Liver (tissue), 9 donors: ENCODE measurements around the gene SPATA17. TPM values are rescaled to one million over a fixed set of nuclear protein-coding genes. Genes with fewer than 3 reads are reported as not detected.

Source experiments
- DNase-seq: peaks from one replicate; pipeline ENCODE4 v3.0.0-alpha.2; 2017; ENCODE audit warnings: low spot score
- H3K27ac ChIP-seq, 2 donors: one replicate each; pipeline ENCODE4 v1.7.0; 2013; ENCODE audit warnings: inconsistent platforms in 2 of 2, low read length in 2 of 2, control low read depth in 1 of 2, low read depth in 1 of 2, mild to moderate bottlenecking in 1 of 2
- H3K27me3 ChIP-seq, 4 donors: one replicate each; pipeline versions ENCODE4 v1.6.1 to v1.7.0; 2013; ENCODE audit warnings: low read length in 3 of 4, inconsistent platforms in 1 of 4, mild to moderate bottlenecking in 1 of 4, moderate library complexity in 1 of 4; ENCODE audit not compliant: control insufficient read depth in 4 of 4, insufficient read depth in 4 of 4
- H3K36me3 ChIP-seq, 4 donors: one replicate each; pipeline versions ENCODE4 v1.6.1 to v1.7.0; 2013; ENCODE audit warnings: low read length in 3 of 4, mild to moderate bottlenecking in 3 of 4, low read depth in 1 of 4, moderate library complexity in 1 of 4; ENCODE audit not compliant: control insufficient read depth in 4 of 4, insufficient read depth in 3 of 4
- H3K4me1 ChIP-seq, 4 donors: one replicate each; pipeline versions ENCODE4 v1.6.1 to v1.7.0; 2013; ENCODE audit warnings: low read length in 3 of 4, mild to moderate bottlenecking in 3 of 4, moderate library complexity in 1 of 4; ENCODE audit not compliant: control insufficient read depth in 4 of 4, insufficient read depth in 4 of 4
- H3K4me3 ChIP-seq, 3 donors: one replicate each; pipeline versions ENCODE4 v1.6.1 to v1.7.0; 2013; ENCODE audit warnings: low read length in 3 of 3, control low read depth in 1 of 3, low read depth in 1 of 3, mild to moderate bottlenecking in 1 of 3
- H3K9ac ChIP-seq, 2 donors: one replicate each; pipeline ENCODE4 v1.7.0; 2013; ENCODE audit warnings: low read length in 2 of 2, mild to moderate bottlenecking in 2 of 2, moderate library complexity in 2 of 2, control low read depth in 1 of 2, low read depth in 1 of 2
- H3K9me3 ChIP-seq, 4 donors: one replicate each; pipeline versions ENCODE4 v1.6.1 to v1.7.0; 2013; ENCODE audit warnings: low read length in 3 of 4; ENCODE audit not compliant: control insufficient read depth in 4 of 4
- CTCF ChIP-seq: fragments of 150-350 bp; IDR thresholded peaks from 2 replicates; pipeline ENCODE4 v1.5.1; 2017; ENCODE audit warnings: improper control_type of control experiment, low read depth, low read length; ENCODE audit not compliant: missing input control
- EGR1 ChIP-seq, 2 donors: IDR thresholded peaks; 2 replicates each; pipeline ENCODE4 v1.6.1; 2016 to 2018; ENCODE audit warnings: antibody characterized with exemption in 2 of 2, low read depth in 2 of 2
- FOXA1 ChIP-seq: IDR thresholded peaks from 2 replicates; pipeline ENCODE4 v1.6.1; 2016; ENCODE audit warnings: antibody characterized with exemption
- FOXA2 ChIP-seq: IDR thresholded peaks from 2 replicates; pipeline ENCODE4 v1.6.1; 2016; ENCODE audit warnings: antibody characterized with exemption
- GABPA ChIP-seq, 2 donors: IDR thresholded peaks in 1 of 2; conservative IDR thresholded peaks in 1 of 2; 2 replicates each; pipeline ENCODE4 v1.6.1; 2016; ENCODE audit warnings: antibody characterized with exemption in 2 of 2, mild to moderate bottlenecking in 1 of 2, moderate library complexity in 1 of 2
- HNF4A ChIP-seq, 2 donors: conservative IDR thresholded peaks; 2 replicates each; pipeline ENCODE4 v1.6.1; 2016; ENCODE audit warnings: antibody characterized with exemption in 2 of 2, mild to moderate bottlenecking in 2 of 2
- HNF4G ChIP-seq: IDR thresholded peaks from 2 replicates; pipeline ENCODE4 v1.6.1; 2016; ENCODE audit warnings: antibody characterized with exemption
- JUND ChIP-seq, 2 donors: IDR thresholded peaks; 2 replicates each; pipeline ENCODE4 v1.6.1; 2016; ENCODE audit warnings: antibody characterized with exemption in 2 of 2
- NR2F2 ChIP-seq: IDR thresholded peaks from 2 replicates; pipeline ENCODE4 v1.6.1; 2016; ENCODE audit warnings: antibody characterized with exemption
- RAD21 ChIP-seq, 2 donors: IDR thresholded peaks; 2 replicates each; pipeline ENCODE4 v1.6.1; 2016; ENCODE audit warnings: antibody characterized with exemption in 2 of 2, mild to moderate bottlenecking in 2 of 2
- TAF1 ChIP-seq: conservative IDR thresholded peaks from 2 replicates; pipeline ENCODE4 v1.6.1; 2016; ENCODE audit warnings: antibody characterized with exemption, mild to moderate bottlenecking
- YY1 ChIP-seq: IDR thresholded peaks from 2 replicates; pipeline ENCODE4 v1.6.1; 2016; ENCODE audit warnings: antibody characterized with exemption, mild to moderate bottlenecking
- ZBTB33 ChIP-seq: IDR thresholded peaks from 2 replicates; pipeline ENCODE4 v1.6.1; 2016; ENCODE audit warnings: antibody characterized with exemption
- WGBS: extraction: QIAGEN DNeasy Blood & Tissue Kit; methylation state at CpG from one replicate; pipeline ENCODE4 v1.1.7; 2013; 5-methylcytosine and 5-hydroxymethylcytosine counted together
- polyA plus RNA-seq, 2 donors: library from polyadenylated mRNA; stranded (reverse) in 1 of 2; unstranded in 1 of 2; fragments of 200-250 nt in 1 of 2; fragments of >200 nt in 1 of 2; fragmentation: Nextera tagmentation in 1 of 2; extraction: Ambion mirVana in 1 of 2; gene quantifications; one replicate each; pipeline versions ENCODE4 v1.2.1 to v1.2.3, GENCODE V29; 2013 to 2015
- total RNA-seq, 2 donors: library from RNA; depleted of rRNA; stranded (reverse); fragments of >200 nt; gene quantifications; one replicate each; pipeline ENCODE4 v1.2.3, GENCODE V29; 2014
- TF ChIP-seq, protein P1 (sequence below): IDR thresholded peaks from 2 replicates; pipeline ENCODE4 v1.6.1; 2016; ENCODE audit warnings: antibody characterized with exemption
- TF ChIP-seq, protein P2 (sequence below): IDR thresholded peaks from 2 replicates; pipeline ENCODE4 v1.6.1; 2016; ENCODE audit warnings: antibody characterized with exemption, mild to moderate bottlenecking
- donor health status: healthy.
- donor health status: healthy.
- donor health status: healthy.
- donor health status: healthy.
- donor health status: healthy.

The SPATA17 gene
- total and polyA plus RNA-seq, 4 donors, result 0.08 TPM; not detected in 2

DNA sequence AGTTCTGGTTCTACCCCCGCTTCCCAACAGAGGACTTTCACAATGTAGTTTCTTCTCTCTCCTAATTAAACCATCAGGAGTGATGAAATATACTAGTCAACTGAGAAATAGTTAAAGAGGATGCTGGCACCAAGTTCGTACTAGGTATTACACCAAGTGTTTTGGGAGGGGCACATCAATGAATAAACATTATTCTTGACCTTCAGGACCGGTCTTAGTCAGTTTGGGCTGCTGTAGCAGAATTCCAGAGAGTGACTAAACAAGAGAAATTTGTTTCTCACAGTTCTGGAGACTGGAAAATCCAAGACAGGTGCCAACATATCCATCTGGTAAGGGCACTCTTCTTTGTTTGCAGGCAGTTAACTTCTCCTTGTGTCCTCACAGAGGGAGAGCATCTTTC, 103.8 kb downstream of the SPATA17 start (continued):
- TF ChIP-seq ZBTB33, result no peak
- no peak for TF ChIP-seq EGR1 (IDR thresholded peaks at IDR 0.05; ENCODE audit: low read depth in 2 of 2)

GRCh38 chr1:217747156-217747769, 116.1 kb downstream of the SPATA17 start:
- no peaks in the 10 kb centered on the region for H3K27me3 ChIP-seq
- WGBS, result 72% methylated on average over 2 of the region's 2 CpGs
- H3K4me1 ChIP-seq, result no peaks in the 10 kb centered on the region
- TF ChIP-seq GABPA (IDR thresholded peaks at IDR 0.05 in 1 of 2, conservative IDR thresholded peaks at IDR 0.05 in 1 of 2) (no peak), FOXA2 (no peak), HNF4G (no peak), NR2F2 (no peak), YY1 (no peak), EGR1 (IDR thresholded peaks at IDR 0.05; ENCODE audit: low read depth in 2 of 2) (no peak), HNF4A (conservative IDR thresholded peaks at IDR 0.05) (no peak), JUND (IDR thresholded peaks at IDR 0.05) (no peak), CTCF (peak; percentile 69), FOXA1 (no peak), RAD21 (IDR thresholded peaks at IDR 0.05) (peak; percentile 73 to 78), TAF1 (no peak)
- TF ChIP-seq, protein P1, sequence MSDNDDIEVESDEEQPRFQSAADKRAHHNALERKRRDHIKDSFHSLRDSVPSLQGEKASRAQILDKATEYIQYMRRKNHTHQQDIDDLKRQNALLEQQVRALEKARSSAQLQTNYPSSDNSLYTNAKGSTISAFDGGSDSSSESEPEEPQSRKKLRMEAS, result no peak
- TF ChIP-seq, protein P2, sequence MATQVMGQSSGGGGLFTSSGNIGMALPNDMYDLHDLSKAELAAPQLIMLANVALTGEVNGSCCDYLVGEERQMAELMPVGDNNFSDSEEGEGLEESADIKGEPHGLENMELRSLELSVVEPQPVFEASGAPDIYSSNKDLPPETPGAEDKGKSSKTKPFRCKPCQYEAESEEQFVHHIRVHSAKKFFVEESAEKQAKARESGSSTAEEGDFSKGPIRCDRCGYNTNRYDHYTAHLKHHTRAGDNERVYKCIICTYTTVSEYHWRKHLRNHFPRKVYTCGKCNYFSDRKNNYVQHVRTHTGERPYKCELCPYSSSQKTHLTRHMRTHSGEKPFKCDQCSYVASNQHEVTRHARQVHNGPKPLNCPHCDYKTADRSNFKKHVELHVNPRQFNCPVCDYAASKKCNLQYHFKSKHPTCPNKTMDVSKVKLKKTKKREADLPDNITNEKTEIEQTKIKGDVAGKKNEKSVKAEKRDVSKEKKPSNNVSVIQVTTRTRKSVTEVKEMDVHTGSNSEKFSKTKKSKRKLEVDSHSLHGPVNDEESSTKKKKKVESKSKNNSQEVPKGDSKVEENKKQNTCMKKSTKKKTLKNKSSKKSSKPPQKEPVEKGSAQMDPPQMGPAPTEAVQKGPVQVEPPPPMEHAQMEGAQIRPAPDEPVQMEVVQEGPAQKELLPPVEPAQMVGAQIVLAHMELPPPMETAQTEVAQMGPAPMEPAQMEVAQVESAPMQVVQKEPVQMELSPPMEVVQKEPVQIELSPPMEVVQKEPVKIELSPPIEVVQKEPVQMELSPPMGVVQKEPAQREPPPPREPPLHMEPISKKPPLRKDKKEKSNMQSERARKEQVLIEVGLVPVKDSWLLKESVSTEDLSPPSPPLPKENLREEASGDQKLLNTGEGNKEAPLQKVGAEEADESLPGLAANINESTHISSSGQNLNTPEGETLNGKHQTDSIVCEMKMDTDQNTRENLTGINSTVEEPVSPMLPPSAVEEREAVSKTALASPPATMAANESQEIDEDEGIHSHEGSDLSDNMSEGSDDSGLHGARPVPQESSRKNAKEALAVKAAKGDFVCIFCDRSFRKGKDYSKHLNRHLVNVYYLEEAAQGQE, result no peak
- DNase-seq, result no peak
- no peak overlapping the region for H3K27ac ChIP-seq
- H3K9me3 ChIP-seq, result no peaks in the 10 kb centered on the region
- H3K4me3 ChIP-seq, result no peak overlapping the region
- H3K36me3 ChIP-seq, result no peaks in the 10 kb centered on the region
- no peak overlapping the region for H3K9ac ChIP-seq
